ENCODE data around the gene ERC2. TPM values are rescaled to one million over a fixed set of nuclear protein-coding genes. Genes with fewer than 3 reads are reported as not detected.

Gene ERC2
- total RNA-seq, 1 experiment from 2014 or later: 0.26 TPM

DNA sequence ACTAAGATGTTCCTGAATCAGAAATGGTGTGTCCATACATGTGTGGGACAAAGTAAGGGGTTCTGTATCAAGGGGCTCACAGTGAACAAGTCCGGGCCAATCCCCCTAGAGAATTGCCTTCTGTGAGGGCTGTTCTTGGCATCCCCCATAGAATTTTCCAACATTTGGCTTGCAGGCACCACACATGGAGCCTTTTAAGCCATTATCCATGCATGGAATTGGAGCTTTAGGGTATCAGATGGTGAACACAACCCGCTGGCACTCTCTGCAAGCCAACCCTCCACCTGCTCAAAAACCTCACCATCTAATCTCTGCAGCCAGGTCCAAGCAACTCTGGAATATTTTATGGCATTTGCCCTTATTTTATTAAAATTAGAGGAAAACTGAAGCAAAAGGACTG, 278.7 kb downstream of the ERC2 start:
- DNase-seq (ENCODE audit: low spot score): no peak

DNA sequence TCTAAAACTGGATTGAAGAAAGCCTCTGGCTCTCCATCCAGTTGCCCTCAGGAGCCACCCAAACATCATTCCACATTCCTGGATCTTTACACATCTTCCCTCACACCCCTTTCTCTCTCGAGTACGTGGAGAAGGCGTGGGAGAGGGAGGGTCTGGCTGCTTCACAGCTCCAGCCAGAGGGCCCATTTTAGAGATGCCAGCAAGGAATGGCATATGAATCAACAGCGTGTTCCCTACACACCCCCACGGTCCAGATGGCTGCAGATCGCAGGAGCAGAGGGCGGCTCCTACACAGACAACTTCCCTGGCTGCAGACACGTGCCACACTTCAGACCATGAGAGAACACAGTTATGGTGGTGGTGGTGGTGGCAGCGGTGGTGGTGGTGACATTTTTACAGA, 280.1 kb downstream of the ERC2 start:
- DNase-seq (ENCODE audit: low spot score): no peak

DNA sequence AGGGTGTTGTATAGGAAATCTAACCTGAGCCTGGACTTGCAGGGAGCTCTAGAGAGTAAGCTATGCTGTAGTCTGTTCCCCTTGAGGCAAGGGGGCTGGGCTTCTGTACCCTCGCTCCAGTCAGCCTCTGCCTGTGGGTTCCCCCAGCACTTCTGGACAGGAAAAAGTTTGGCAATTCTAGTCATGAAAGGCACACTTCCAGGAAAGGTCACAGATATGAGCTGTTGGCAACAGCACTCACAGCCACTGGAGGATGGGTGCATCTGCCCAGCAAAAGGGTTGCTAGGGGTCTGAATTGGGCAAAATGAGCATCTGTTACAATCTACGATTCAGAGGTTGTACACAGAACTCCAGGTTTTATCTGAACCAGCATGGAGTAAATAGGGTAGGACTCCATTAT, 281.2 kb downstream of the ERC2 start:
- no peak for DNase-seq (ENCODE audit: low spot score)

DNA sequence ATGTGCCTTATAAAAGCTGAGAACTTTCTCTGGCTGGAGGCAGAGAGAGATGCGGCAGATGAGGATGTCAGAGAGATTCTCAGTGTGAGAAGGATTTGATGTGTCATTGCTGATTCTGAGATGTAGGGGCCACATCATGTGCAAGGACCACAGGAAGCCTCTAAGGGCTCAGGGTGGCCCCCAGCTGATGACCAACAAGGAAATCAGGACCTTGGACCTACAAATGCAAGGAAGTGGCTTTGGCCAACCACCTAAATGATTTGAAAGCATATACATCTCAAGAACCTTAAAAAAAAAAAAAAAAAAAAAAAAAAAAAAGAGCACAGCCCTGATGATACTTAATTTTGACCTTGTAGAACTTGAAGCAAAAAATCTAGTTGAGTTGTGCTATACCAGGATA, 282.4 kb downstream of the ERC2 start:
- DNase-seq (ENCODE audit: low spot score): no peak

DNA sequence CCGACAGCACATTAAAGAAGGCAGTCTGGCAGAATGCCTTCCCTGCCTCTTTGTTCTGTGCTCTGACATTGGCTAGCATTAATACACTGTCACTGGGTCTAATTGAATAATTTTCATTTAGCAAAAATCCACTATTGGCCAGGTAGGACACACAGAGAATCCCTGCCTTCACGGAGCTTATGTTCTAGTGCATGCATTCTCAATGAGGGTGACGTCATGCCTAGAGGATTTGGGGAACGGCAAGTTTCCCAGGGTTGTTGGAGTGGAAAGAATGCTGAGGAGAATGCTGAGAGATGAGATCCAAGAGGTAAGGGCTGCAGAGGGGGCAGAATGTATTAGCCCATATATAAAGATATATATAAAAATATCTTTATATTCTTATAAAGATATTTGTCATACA, 284.7 kb downstream of the ERC2 start:
- DNase-seq (ENCODE audit: low spot score): no peak

DNA sequence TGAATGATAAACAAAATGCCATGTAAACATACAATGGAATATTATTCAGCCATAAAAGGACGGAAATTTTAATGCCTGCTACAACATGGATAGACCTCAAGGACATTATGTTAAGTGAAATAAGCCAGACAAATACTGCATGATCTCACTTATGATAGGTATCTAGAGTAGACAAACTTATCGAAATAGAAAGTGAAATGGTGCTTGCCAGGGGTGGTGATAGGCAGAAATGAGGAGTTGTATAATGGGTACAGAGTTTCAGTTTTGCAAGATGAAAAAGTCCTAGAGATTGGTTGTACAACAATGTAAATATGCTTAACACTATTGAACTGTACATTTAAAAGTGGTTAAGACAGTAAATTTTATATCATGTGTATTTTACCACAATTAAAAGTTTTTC, 287.8 kb downstream of the ERC2 start:
- no peak for DNase-seq (ENCODE audit: low spot score)

DNA sequence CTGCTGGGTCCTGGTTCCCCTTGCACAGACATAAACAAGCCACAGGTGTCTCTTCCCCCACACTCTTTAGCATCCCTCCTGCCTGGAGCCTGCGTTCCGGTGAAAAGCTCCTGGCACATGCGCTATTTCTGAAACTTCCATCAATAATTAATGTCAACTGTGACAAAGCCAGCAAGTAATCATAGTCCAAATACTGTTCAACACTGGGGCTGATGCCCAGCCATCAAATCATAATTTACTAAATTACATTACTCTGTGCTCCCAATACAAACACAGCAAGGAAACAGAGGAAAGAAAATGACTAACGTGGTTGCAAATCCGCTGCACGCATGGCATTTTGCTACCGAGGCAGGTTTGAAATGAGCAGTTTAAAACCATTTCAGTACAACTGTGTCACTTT, 294.7 kb downstream of the ERC2 start:
- DNase-seq (ENCODE audit: low spot score): no peak

DNA sequence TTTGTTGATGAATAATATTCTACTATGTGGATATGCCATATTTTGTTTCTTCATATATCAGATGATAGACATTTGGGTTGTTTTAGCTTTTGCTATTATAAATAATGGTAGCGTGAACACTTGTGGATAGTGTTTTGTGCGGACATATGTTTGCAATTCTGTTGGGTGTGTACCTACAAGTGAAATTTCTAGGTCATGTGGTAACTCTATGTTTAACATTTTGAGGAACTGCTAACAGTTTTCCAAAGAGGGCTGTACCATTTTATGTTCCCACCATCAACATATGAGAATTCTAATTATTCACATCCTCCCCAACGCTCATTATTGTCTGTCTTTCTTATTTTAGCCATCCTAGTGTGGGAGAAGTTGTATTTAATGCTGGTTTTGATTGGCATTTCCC, 303.8 kb downstream of the ERC2 start:
- no peak for DNase-seq (ENCODE audit: low spot score)

DNA sequence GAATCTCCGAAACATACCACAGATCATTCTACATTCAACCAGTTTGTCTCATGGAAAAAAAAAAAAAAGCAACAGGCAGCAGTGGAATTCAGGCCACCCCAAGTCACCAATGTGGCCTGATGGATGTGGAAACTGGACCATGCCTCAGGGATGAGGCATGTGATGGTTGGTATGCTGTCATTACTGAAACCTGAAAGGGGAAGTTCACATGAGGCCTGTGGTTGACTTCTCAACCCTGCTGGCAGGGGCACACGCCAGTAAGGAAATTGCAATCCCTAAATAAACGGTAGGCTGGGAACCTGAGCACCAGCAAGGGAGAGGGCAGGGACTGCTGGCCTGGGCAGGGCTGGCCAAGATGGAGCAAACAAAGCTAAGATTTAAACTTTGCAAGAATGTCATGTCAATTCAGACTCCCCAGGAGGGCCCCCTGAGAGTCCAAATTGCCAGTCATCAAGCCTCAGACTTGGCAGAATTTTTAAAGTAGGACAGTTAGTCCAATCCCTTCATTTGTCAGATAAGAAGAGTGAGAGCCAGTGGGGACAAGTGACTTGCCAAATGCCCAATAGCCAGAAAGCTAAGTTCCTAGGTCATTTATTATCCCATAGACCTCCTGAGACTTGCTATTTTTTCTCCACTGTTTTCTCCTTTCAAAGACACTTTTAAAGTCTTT, 310.4 kb downstream of the ERC2 start:
- peak; percentile 59 for DNase-seq (ENCODE audit: low spot score)

DNA sequence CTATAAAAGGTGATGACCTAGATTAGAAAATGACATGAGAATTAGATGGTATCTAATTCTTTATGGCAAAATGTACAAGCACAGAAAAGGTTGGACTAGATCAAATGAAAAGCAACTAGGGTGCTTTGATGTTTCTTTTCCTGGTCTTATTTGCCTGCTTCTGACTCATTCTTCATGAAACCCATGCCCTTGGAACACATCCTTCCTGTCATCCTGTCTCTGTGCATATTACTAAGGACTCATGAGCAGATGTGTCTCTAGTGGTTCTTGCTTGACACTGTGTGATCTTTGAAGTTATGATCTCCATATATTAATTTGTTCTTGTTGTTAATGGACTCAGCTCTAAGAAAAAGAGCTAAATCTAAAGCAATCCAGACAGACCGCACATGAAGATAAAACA, 314.0 kb downstream of the ERC2 start:
- DNase-seq (ENCODE audit: low spot score): peak; percentile 10

DNA sequence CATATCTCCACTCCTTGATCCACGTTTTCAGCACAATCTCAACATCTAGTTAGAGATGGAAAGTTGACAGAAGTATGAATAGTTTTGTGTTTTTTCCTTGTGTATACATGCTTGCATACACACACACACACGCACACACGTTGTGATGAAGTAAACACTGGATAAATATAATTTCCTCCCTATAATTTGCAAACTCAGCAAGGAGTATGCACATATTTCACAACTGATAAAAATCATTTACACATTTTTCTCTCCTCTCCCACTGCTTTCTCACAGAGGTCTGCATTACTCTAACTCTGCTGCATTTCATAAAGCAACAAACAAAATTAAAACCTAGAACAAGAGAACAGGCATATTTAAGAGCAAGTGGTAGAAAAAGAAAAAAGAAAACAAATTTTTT, 320.9 kb downstream of the ERC2 start:
- DNase-seq (ENCODE audit: low spot score): no peak

DNA sequence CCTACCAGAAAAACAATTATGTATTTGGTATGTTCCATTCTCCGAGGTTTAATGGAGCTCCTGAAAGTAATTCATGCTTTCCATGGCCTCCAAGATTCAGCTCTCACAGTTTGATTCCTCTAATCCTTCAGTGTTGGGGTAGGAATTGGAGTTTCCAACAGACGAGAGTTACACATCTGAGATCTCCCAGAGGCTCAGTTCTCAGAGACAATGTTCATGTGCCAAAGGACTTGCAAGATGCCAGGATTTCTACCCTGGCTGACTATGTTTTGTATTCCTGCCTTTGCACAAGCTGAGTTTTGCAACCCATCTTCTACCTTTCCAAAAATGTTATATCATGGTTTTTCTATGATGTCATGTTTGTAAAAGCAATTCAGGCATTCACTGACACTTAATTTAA, 322.9 kb downstream of the ERC2 start:
- no peak for DNase-seq (ENCODE audit: low spot score)

DNA sequence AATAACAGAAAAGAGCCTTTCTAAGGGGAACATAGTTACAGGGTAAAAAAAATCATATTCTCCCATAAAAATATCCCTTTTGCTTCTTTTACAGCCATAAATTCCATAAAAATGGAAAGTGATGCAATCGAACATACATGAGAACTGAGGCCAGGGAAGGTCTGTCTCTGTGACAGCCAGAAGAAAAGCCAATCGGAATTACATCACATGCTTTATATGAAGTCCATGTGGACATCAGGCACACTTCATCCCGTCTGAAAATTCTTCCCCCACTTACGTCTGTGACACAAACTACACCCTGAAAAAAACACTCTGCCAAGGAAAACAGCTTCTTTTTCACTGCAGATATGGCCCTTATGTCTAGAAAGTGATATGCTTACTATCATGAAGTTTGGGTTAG, 323.5 kb downstream of the ERC2 start:
- no peak for DNase-seq (ENCODE audit: low spot score)

DNA sequence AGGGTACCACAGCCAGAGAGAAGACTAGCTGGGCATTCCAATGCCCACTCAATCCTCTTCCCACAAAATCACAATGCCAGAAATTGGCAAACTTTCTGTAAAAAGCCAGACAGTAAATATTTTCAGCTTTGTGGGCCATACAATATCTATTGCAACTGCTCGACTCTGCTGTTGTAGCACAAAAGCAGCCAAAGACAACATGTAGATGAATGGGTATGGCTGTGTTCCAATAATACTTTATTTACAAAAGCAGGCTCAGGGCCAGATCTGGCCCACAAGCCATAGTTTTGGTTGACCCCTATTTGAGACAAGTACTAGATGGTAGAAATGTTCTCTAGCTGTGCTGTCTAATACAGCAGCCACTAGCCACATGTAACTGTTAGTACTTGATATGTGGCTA, 330.9 kb downstream of the ERC2 start:
- DNase-seq (ENCODE audit: low spot score): no peak

DNA sequence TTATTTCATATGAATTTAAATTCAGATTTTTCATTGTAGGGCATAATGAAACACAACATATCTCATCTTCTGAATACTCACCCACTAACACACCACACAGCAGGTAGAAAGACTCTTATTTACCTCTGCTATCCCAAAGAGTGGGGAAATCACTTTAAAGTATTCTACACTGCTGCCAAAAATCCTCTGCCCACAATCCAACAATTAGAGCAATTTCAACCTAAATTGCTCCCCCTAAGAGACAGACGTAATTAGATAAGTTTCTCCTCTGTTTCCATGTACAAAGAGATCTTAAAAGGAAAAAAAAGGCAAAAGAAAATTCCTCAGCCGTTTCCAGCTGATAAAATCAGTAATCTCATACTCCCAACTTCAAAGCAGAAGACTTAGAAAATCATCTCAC, 331.8 kb downstream of the ERC2 start:
- no peak for DNase-seq (ENCODE audit: low spot score)

DNA sequence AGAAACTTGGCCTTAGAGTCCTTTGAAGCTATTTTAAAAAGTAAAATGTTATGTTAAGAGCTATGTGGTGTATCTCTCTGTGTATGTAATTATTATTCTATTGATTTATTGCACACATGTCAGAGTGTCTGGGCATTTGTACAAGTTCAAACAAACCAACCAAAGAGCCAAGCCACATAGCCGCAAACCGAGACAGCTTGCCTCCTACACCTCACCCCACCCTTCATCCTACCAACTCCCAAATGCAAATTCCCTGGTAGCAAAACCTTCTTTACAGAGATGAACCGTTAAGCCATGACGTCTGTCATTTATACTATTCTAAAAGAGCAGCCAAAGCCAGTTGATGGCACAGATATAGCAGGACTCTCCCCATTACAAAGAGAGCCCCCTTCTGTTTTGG, 332.3 kb downstream of the ERC2 start:
- DNase-seq (ENCODE audit: low spot score): peak; percentile 35

DNA sequence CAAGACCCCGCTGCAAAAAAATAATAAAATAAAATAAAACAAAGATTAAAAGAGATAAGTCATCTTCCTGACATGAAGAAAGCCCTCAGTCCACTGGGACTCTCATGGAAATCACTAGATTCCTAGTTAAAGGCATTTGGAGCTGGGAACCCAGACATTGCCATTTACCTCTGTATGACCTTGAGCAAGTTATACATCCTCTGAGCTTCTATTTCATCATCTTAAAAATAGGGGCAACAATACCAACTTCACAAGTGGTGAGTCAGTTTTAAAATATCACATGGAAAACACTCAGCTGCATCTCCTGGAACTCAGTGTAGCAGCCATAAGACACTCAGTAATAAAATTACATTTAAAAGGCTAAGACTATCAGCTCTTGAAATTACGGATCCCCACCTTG, 334.8 kb downstream of the ERC2 start:
- peak; percentile 65 for DNase-seq (ENCODE audit: low spot score)

DNA sequence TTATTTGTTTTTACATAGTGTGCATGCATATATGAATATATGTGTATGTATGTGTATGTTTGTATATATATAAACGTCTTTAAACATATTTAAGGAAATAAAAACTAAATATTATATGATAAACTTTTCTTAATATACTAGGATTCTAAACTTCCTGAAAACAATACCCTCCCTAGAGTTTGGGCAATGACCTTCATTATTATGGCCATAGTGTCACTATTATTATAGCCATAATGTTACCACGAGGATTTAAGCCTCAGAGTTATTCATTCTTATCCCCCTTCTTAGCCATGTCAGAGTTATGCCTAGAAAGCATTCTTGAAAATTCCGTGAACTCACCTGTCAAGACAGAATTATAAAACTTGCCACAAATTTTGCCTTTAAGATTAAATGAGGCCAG, 335.5 kb downstream of the ERC2 start:
- no peak for DNase-seq (ENCODE audit: low spot score)

DNA sequence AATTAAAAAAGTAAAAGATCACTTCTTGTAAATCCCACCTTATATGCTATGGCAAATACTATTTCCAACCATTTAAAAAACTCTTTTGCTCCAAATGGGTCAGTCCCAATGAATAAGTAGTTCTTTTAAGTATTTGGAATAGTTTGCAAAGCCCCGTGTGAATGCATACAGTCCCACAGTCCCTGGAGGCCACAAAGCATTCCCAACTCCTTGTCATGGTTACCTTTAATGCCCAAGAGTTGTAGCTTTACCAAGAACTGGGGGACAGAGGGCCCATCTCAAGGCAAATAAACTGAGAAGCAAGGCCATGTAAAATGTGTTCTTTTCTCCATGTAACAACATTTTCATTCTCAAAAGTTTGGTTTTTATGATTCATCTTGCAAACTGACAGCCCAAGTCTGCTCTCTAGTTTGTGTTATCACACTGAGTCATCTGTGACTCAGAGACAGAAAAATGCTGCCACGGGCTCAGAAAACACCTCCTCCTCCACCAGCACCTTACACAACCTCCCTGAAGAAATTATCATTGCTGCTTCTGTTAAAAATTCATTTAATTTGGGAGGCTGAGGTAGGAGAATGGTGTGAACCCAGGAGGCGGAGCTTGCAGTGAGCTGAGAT, 336.2 kb downstream of the ERC2 start:
- peak; percentile 93 for DNase-seq (ENCODE audit: low spot score)

DNA sequence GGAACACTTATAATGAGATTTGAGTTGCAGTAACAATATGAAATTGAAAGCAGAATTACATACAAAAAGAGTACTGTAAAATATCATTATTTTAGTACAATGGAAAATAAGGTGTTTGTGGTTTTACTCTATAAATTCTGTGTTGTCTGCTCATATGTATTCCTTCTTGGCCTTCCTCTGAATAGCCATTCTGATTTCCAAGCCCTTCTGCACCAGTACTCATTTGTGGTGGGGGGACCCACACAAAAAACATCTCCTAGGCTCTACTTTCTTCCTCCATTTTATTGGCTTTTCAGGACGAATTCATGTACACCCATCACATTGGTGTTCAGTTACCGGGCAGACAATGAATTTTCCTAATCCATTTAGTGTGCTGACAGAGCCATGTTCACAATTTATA, 338.2 kb downstream of the ERC2 start:
- DNase-seq (ENCODE audit: low spot score): no peak

DNA sequence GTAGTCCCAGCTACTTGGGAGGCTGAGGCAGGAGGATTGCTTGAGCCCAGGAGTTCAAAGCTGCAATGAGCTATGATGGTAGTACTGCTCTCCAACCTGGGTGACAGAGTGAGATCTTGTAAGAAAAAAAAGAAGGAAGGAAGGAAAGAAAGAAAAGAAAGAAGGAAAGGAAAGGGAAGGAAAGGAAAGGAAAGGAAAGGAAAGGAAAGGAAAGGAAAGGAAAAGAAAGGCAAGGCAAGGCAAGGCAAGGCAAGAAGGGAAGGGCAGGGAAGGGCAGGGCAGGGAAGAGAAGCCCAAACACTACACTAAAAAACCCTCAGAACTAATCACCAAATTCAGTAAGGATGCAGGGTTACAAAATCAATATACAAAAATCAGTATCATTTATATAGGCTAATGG, 341.6 kb downstream of the ERC2 start:
- DNase-seq (ENCODE audit: low spot score): no peak

DNA sequence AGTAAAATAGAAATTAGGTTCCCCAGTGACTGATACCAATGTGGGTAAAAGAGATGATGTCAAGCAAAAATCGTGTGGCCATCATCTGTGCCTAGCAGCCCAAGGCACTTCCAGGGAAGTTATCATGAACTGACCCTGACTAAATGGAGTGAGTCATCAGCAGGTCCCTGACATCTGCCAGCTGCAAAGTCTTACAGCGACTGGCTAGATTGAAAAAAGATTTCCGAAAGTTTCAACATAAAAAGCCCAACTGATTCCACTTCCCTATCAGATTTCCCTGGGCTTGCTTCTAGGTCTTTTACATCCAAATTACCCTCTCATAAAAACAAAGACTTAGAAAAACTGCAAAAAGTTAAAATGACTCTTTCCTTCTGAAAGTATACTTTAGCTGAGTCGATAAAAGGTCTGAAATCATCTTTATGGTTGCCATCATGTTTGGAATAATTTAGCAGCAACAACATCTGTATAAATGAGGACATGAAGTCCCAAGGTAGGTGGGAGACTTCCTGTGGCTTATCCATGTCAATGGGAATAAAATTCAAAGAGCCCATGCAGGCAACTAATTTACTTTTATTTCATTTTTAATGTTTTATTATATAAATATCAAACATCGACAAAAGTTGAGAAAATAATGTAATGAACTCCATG, 342.8 kb downstream of the ERC2 start:
- peak; percentile 71 for DNase-seq (ENCODE audit: low spot score)

DNA sequence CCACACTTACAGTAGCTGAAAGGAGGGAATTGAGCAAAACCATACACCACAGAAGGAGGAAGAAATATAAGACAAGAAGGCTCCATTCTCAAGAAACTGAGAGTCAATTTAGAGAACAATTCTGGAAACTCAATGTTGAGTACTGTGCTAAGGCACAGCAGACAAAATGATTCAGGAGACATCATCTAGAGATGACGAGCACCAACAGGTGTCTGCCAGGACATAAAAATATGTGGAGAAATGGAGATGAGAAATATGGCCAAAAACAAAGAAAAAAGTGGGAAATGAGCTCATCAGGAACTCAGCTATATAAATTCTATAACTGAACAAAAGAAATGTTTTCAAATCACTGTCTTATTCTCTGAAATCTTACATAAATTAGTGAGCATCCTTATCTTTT, 343.7 kb downstream of the ERC2 start:
- no peak for DNase-seq (ENCODE audit: low spot score)

DNA sequence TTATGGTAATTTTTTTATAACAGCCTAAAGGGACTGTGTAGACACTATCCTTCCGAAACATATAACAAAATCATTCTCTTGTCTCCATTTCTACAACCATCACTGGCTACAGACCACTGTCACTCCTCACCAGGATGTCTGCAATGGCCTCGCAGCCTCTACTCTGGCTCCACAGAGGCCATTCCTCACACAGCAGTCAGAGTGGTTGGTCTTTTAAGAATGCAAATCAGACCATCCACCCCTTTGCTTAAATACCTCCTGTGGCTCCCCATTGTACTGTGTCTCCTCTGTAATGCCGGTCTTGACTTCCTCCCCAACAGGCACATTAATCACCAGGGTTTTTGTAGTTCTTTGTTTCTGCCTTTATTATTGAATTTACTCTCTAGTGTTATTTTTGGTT, 344.8 kb downstream of the ERC2 start:
- DNase-seq (ENCODE audit: low spot score): no peak

Data from A172 (cell line).